GM19395 (cell line): Measurements from ENCODE around the gene PDGFD.
A peak's percentile ranks its signal among the peaks of the same experiment; 100 is the strongest.

Experiments used
- ATAC-seq: cut with Tn5 transposase; IDR thresholded peaks from one replicate; pipeline ENCODE4 v1.9.1; 2021; ENCODE audit warnings: mild to moderate bottlenecking, moderate library complexity; ENCODE audit not compliant: unreplicated experiment

PDGFD gene

DNA sequence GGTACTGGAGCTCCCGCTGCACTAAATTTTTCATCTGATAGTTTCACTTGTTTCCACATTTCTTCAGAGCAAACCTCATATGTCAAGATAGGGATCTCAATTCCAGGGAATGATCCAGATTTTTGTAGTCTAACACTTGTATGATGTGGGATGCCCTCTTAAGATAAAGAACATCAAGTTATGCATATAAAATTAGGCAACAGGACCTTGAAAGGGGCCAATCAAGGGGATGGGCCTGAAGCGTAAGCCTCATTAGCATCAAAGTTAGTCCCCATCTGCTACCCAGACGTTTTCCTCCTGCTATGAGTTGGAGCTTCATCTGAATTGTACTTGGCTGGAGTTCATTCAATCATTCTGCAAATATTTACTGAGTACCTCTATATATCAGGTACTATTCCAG is 17.5 kb downstream of the PDGFD start:
- no peak for ATAC-seq

DNA sequence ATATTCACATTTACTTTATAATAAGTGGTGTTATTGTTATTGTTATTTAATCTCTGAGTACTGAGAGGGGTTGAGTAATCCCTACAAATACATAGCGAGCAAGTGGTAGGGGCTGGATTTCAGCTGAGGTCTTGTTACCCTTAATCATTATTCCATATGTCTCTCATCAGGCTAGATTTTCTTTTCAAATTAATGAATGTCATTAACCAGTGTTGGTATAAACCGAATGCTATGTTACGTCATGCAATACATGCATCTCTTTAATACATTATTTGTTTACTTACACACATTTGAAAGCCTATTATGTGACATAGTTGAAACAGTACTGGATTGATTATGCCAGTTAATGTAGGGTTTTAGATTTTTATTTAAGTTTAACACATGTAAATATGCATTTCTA is 18.9 kb downstream of the PDGFD start:
- ATAC-seq = no peak

DNA sequence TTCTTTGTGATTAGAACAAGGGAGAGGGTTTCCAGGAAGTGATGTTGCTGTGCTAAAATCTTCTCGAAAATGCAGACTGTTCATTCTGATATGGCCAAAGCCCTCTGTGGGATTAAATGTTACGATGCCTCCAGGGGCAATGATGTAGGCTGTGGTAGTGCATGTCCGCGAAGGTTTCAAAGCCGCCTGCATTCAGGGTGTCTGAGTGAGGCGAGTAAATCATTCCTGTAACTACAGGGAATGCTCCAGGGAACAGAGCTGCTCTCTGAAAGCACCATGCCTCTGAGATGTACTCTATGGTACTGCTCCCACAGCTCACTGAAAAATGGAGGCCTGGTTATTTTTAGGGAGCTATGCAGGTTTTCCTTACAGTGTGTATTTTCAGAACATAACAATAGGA is 21.2 kb downstream of the PDGFD start:
- no peak for ATAC-seq

DNA sequence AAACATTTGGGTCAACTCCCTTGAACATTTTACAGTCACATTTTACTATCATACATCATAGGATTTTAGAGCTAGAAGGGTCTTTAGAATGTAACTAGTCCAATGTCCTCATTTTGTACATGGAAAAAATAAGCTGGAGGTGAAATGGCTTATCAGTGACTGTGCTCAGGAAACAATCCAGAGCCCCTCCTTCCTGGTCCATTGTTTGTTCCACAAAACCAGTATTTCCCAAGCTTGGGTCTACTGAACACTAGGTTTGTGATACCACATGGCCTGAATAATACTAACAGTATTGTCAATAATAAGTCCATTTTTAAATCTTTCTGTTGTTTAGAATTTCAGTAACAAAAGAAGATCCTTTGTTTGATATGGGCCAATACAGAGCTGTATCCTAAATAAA is 27.1 kb downstream of the PDGFD start:
- no peak for ATAC-seq

DNA sequence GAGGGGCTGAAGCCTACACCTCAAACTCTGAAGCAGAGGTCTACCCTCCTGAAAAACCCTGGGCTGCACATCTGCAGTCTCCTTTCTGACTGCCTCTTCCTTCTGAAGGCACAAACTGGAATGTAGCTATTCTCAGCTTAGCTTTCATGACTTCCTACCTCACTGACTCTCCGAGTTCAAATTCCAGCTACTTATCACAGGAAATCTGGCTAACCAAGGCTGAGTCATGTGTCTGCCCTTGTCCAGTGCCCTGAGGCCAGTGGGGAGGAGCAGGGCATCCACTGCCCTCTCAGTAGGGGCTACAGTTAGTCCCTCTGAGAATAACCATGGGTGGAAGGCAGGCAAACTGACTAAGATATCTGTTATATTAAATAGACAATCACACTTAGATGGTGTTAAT is 29.2 kb downstream of the PDGFD start:
- no peak for ATAC-seq

DNA sequence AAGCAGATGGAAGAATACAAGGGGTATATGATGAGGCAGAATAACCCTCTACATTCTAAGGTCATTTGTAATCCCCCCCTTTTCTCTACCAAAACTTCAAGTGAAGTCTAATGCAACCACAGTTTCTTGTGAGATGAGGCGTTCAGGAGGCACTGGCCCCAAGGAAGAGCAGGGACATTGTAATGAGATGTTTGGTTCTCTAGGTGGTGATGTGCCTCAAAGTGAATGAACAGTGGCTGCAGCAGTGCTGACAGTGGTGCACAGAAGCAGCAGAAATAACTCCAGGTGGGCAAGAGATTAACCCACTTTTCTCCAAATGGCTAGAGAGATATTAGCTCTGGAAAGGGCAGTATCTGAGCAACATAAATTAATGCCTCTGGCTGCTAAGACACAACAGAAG is 33.8 kb downstream of the PDGFD start:
- no peak for ATAC-seq

DNA sequence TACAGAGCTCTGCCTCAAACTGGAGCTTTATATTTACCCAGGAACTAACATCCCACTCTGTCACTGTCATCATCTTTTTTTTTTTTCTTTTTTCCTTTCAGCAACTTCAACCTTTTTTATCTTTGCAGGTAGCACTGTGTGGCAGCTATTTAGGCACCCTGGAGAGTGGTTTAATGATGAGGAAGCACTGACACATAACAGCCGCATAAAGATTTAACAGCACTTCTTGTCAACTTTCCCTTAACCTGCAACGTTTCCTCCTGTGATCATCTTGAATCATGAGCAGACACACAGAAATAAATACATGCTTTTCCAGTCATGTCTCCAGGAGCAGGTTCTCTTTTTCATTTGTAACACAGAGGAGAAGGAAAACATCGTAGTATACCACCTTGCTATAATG is 34.8 kb downstream of the PDGFD start:
- no peak for ATAC-seq

DNA sequence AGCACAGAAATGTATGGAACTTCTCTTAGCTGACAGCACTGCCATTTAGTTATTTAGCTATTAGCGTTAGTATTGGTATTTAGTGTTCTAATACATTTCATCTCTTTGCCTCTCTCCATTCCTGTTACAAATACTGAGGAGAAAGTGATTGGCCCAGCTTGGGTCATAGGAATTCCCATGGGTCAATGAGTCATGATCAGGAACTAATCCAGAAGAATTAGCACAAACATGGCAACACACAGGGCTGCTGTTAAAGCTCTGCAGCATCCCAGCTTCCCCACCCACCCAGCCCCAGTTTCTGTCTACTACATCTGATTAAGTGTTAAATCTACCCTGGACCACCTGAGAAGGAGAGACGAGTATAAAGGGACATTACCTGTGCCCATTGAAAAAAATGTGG is 36.1 kb downstream of the PDGFD start:
- no peak for ATAC-seq

DNA sequence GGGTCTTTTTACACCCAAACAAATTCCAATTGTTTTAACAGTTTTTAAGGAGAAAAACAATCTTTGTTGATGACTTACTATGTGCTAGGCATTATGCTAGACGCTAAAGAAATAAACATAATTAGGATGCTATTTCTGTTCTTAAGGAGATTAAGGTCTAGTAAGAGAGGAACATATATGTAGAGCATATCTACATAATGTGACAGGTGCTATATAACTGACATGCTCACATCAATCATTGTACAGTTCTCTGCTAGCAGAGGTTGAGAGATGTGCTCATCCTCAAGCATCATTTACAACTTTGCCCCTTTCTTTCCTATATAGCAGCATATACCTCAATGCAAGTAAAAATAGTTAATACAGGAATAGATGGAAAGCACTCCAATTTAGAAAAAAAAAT is 37.5 kb downstream of the PDGFD start:
- no peak for ATAC-seq

DNA sequence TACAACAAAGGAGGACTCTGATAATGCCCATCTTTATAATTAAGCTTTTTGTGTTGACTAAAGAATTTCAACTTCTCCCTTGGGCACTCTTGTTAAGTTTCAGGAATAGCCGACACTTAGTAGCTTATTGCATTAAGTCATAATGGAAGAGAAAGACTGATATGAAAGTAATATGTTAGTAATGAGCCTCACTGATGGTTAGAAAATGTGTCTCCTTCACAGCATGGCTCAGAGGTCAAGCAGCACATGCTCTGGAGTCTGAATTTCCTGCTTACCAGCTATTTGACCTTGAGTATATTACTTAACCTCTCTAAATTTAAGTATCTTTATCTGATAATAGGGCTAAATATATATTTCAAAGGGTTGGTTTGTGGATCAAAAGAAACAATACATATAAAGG is 39.0 kb downstream of the PDGFD start:
- peak; percentile 81 for ATAC-seq

DNA sequence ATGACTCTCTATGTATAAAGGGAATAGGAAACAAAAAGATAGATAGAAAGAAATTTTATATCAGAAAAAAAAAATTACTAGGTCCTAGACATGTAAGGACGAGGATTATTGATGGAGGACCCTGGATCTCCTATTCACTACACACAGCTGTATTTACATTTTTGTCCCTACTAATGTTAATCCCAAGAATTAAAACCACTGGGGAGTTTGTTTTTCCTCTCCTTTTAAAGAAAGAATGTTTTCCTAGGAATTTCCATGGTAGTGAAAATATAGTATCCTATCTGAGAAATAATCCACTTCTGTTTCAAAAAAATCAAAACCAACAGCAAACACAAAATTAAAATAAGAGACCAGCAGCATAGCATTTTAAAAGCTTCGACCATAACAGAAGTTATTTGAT is 41.1 kb downstream of the PDGFD start:
- no peak for ATAC-seq

DNA sequence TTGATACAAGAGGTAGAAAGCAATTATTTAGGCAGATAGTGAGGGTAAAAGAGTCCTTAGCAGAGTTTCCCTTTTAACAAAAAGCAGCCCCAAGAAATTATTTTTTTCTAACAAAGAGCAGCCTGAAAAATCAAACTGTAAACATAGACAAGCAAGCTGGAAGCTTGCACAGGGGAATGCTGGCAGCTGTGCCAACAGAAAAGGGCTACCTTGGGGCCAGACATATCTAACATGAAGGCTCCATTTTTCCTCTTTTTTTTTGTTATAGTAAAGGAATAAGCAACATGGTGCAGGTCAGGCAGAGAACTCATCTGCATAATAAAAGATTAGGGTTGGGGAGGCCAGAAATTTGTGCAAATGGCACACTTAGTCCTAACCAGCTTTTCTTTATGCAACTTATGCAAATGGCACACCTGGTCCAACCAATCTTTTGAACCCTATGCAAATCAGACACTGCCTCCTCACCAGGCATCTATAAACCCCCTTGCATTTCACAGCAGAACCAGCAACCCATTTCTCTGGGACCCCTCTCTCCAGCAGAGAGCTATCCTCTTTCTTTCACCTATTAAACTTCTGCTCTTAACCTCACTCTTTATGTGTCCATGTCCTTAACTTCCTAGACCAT is 41.8 kb downstream of the PDGFD start:
- ATAC-seq = no peak

DNA sequence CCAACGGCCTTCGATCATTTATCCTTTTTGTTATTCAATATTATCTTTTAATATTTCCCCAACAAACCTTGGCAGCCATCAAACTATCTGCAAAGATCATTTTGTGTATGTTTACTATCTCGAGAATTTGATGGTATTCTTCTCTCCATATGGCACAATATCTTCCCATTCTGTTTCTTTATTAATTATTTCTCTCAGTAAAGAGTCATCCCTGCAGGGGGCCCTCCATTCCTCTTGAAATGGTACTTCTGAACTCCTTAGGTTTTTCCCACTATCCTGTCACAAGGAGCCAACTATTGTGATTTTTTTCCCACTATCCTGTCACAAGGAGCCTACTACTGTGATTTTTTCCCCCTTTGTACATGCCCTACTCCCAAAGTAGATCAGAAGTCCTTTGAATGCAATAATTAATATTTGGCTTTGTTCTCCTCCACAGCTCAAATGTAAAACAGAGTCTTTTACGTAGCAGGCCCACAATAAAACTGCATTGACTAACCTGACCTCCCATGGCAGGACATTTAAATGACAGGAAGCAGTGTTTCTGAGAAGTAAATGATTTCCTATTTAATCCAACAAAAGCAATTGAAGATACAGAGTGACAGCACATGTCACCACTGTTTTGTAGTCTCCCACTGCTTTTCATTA is 43.3 kb downstream of the PDGFD start:
- no peak for ATAC-seq

DNA sequence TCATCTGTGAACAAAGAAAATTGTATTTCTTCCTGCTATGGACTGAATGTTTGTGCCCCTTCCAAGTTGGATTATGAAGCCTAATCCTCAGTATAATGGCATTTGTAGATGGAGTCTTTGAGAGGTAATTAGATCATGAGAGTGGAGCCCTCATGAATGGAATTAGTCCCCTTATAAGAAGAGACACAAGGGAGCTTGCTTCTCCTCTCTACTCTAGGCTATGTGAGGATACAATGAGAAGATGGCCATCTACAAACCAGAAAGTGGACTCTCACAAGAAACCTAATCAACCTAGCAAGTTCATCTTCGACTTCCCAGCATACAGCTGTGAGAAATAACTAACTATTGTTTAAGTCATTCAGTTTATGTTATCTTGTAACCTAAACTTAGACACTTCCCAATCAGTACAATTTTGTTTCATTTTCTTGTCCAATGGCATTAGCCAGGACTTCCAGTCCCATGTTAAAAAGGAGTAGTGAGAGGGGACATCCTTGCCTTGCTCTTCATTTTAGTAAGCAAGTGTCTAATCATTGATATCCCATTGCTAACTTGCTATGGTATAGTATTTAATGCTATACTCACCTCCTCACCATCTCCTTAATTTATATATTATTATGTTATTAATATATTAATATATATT is 45.7 kb downstream of the PDGFD start:
- ATAC-seq = no peak

DNA sequence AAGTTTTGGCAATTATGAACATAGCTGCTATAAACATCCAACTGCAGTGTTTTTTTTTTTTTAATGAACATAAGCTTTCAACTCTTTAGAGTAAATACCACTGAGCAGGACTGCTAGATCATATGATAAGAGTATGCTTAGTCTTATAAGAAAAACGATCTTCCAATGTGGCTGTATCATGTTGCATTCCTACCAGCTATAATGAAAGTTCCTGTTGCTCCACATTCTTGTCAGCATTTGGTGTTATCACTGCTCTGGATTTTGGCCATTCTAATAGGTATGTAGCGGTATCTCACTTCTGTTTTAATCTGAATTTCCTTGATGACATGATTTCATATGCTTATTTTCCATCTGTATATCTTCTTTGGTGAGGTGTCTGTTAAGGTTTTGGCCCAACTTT is 50.4 kb downstream of the PDGFD start:
- no peak for ATAC-seq

DNA sequence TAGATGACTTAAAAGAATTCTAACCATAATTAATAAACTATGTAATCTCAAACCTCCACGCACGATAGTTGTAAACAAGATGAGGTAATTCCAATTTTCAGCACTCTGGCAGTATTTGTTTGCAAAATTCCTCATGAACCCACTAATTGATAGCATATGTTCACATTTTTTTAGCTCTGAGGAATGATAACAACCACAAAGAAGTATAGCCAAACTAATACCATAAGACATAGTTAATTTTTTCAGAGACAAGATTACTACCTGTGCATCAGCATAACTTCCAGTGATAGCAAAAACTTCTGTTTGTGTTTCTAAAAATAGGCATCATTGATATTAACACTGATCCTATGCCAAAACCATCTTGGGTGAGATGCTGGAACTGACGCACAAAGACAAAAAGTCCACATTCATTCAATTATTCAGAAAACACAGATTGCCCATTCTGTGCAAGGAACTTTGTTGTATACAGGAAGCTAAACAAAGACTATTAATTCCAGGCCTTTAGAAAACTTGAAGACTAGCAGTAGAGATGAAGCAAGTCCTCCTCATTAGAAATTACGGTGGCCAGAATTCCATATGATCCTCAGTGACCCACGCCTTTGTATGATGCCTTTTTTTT is 57.7 kb downstream of the PDGFD start:
- ATAC-seq = no peak

DNA sequence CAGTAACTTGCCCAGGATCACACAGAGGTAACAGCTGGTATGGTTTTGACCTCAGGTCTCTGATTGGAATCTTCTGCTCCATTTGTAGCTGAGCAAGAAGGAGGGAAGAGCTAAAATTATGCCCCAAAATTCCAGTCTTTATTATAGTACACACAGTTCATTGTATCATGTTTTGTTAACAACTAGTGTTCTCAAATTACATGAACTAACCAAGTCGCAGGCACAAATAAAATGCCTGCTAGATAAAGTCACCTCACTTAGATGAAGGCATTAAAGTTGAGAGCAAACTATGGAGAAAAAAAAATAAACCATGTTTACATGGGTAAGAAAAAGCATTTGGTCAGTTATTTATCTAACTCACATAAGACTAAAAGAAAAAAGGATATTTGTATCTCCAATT is 58.8 kb downstream of the PDGFD start:
- no peak for ATAC-seq

DNA sequence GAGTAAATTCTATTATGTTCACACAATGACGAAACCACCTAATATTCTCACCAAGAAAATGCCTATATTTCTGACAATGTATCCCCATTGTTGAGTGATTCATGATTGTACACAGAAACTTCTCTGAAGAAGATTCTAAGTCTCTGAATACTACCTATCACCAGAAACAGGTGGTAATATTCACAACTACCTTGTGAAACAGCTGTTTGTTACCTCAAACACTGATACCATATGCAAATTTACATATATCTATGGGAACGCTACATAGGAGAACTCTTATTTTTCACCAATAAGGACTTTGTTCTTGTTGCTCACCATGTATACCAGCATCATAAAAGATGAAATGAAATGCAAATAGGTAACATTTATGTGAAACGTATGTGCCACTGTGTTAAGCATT is 59.3 kb downstream of the PDGFD start:
- no peak for ATAC-seq

DNA sequence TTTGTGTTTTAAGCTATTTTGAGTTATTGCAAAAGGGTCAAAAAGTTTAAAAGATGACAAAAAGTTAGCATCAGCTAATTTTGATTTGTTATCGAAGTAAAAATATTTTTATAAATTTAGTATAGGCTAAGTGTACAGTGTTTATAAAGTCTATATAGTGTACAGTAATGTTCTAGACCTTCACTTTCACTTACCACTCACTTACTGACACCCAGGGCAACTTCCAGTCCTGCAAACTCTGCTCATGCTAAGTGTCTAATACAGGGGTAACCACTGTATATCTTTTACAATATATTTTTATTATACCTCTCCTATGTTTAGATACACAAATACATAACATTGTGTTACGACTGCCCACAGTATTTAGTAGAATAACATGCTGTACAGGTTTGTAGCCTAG is 59.7 kb downstream of the PDGFD start:
- no peak for ATAC-seq

DNA sequence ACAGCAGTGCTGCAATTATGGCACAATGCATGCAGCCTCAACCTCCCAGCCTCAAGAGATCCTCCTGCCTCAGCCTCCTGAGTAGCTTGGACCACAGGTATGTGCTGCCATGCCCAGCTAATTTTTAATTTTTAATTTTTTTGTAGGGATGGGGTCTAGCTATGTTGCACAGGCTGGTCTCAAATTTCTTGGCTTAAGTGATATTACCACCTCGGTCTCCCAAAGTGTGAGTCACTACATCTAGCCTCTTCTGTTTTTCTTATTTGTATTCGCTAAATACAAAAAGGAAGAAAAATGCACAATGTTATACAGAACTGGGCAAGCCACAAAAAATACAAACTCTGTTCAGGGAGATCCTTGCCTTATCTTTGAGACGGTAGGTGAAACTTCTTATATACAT is 65.4 kb downstream of the PDGFD start:
- ATAC-seq = no peak

DNA sequence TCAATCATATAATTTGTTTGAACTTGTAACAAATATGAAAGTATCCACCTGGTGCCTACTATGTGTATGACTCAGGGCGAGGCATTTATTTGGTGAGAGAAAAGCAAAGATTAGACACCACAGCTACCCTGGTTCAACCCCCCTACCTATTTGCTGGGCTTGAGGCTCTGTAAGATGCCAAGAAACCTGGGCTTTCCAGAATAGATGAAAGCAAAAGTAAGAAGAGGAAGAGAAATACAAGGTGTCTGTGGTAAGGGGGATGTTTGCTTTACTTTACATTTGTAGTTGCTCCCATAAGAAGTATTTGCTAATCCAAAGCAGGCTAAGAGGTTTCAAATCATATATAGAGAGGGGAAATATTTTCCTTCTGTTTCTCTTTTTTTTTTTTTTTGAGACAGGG is 65.8 kb downstream of the PDGFD start:
- peak; percentile 71 for ATAC-seq

DNA sequence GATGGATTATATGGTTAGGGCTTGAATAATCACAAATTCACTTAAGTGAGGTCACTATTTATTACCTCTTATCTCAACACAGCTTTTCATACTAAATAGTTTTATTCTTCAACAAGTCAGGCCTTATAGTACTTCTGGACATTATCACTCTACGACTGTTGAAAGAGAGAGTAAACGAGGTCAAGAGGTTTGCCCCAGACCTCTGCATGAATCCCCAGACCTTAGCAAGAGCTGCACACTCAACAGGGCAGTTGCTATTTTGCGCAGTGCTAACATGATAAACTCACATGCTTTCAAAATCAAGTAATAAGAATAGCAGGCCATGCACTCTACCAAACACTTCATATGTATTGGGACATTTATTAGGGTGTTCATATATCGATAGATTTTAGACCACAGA is 67.0 kb downstream of the PDGFD start:
- ATAC-seq = no peak
